HG03571 (cell line): Measurements from ENCODE around the gene LRFN5.
"Not testable (repeated sequence)": the region's sequence is repeated elsewhere in the genome, so short reads cannot be mapped to it uniquely, and the experiment has no call there.

Source experiments
- ATAC-seq: cut with Tn5 transposase; IDR thresholded peaks from one replicate; pipeline ENCODE4 v1.9.1; 2021; ENCODE audit not compliant: unreplicated experiment

The LRFN5 gene

GRCh38 chr14:41878321-41878720 lies 271.6 kb downstream of the LRFN5 start:
- ATAC-seq, result no peak

- ATAC-seq, result no peak
Measured at GRCh38 chr14:41891624-41892023, 284.9 kb downstream of the LRFN5 start.

- no peak for ATAC-seq
Measured at GRCh38 chr14:41899416-41899815, 292.7 kb downstream of the LRFN5 start.

GRCh38 chr14:41900644-41901043 lies 294.0 kb downstream of the LRFN5 start:
- ATAC-seq, result no peak

GRCh38 chr14:41901089-41901488 lies 294.4 kb downstream of the LRFN5 start:
- ATAC-seq, result no peak

- no peak for ATAC-seq
Measured at GRCh38 chr14:41905394-41905964, 298.8 kb downstream of the LRFN5 start.

- not testable (repeated sequence) for ATAC-seq
Measured at GRCh38 chr14:41911155-41911554, 304.5 kb downstream of the LRFN5 start.

GRCh38 chr14:41913398-41913797 lies 306.7 kb downstream of the LRFN5 start:
- no peak for ATAC-seq

GRCh38 chr14:41915732-41916131 lies 309.1 kb downstream of the LRFN5 start:
- ATAC-seq, result no peak

GRCh38 chr14:41916313-41916712 lies 309.6 kb downstream of the LRFN5 start:
- ATAC-seq, result no peak

GRCh38 chr14:41925409-41925808 lies 318.7 kb downstream of the LRFN5 start:
- no peak for ATAC-seq

- ATAC-seq, result no peak
Measured at GRCh38 chr14:41950428-41951151, 343.9 kb downstream of the LRFN5 start.
